HG02759 (cell line): ENCODE measurements around the gene KCNC2.
"Not testable (repeated sequence)": the region's sequence is repeated elsewhere in the genome, so short reads cannot be mapped to it uniquely, and the experiment has no call there.

ENCODE experiments used
- ATAC-seq: cut with Tn5 transposase; IDR thresholded peaks from one replicate; pipeline ENCODE4 v1.9.1; 2021; ENCODE audit warnings: mild to moderate bottlenecking, moderate library complexity; ENCODE audit not compliant: unreplicated experiment

Gene KCNC2

GRCh38 chr12:75209812-75210138, at the start of gene KCNC2:
Gene KCNC2, minus strand, starts transcription at chr12:75209839.
- no peak for ATAC-seq

GRCh38 chr12:75259143-75259542, 49.5 kb upstream of the KCNC2 start:
- ATAC-seq: no peak

GRCh38 chr12:75257510-75257909, 47.9 kb upstream of the KCNC2 start:
- ATAC-seq: no peak

DNA sequence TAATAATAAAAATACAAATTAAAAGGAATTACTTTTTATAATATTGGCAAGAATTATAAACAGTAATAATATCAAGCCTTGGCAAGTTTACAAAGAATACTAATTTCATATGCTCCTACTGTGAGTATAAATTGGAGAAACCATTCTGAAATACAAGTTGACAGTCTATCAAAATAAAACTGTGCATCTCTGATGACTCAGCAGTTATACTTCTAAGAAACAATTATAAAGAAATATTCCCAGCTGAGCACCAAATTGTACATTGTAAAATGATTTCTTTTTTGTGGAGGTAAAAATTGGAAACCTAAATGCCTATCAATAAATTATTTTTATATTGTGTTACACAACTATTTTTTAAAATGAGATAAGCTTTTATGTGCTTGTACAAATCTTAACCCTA, 35.5 kb upstream of the KCNC2 start:
- no peak for ATAC-seq

DNA sequence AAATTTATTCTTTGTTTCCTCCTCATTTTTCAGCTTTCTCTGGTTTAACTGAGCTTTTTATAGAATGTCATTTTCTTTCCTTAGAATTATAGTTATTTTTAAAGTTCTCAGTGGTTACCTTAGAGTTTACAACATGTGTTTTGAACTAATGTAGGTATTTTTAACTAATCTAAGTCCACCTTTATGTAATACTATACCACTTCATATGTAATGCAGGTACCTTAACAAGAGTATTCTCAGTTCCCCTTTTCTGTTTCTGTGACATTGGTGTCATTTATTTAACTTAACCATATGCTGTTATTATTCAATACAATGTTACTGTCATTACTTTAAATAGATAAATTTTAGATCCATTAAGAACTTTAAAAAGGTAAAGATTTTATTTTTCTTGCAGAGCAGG, 30.3 kb upstream of the KCNC2 start:
- ATAC-seq: no peak

DNA sequence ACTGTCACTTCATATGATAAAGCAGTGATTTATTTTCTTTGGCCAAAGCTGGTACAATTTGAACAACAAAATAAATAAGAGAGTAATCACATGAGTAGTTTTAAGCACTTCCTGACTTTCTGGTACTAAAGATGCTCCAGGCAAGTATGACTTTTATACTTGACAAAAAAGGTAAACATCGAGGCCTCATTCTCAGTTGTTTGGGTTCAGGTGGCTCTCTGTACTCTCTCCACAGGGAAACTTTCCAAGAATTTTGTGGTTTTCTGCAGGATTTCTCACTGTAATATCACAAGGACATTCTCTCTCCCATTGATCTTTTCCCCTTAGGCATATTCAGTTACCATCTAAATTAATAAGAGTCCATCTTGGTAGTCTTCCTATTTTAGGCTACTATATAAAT, 26.6 kb upstream of the KCNC2 start:
- no peak for ATAC-seq

DNA sequence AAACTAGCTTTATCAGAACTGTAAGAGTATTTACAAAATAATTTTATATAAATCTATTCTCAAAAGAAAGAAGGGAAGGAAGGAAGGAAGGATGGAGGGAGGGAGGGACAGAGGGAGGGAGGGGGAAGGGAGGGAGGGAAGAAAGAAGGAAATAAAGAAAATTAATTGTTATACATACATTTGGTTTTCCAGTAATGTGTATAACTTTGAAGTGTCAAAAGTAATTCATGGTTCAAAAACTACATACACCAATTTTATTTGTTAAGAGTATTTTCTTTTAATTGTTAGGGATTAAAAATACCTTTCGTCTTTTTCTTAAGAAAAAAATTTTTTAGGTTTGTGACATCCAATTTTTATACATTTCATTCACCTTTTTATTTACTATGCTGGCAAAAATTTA, 17.5 kb upstream of the KCNC2 start:
- no peak for ATAC-seq

GRCh38 chr12:75212072-75212471, 2.4 kb upstream of the KCNC2 start:
- no peak for ATAC-seq

GRCh38 chr12:75208856-75209811, 505 bp downstream of the KCNC2 start:
- ATAC-seq: no peak

- ATAC-seq: no peak
Observed at GRCh38 chr12:75207338-75208083, 2.1 kb downstream of the KCNC2 start.

DNA sequence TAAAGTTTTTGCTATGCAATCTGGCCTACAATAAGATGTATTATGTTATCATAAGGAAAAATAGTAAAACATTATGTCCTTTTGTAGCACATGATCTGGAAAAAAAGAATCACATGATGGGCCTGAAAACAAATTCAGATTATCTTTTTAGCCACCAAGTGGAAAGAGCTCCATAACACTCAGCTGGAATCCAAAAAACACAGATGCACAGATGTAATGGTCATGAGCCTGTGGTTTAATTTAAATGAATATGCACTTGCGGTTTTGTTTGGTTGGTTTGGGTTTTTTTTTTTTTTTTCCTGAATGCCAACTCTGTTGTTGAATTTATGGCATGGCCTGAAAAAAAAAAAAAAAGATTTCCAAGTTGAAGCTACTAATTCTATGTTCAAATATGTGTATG, 4.1 kb downstream of the KCNC2 start:
- ATAC-seq: no peak

- no peak for ATAC-seq
Observed at GRCh38 chr12:75196865-75197264, 12.8 kb downstream of the KCNC2 start.

DNA sequence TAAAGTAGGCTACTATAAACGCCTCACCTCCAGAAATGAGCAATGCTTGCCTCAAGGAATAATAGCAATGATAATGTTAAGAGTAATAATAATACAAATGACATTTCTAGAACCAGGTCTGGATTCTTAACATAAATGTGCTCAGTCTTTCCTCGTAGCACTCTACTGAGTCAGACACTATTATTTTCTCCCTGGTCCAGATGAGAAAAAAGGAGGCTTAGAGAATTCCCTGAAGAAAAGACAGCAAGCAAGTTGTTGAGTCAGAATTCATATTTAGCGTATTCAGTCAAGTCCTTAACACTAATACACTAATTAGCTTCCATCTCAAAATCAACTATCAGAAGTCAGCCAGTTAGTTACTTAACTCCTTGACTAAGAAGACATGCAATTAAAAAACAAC, 13.2 kb downstream of the KCNC2 start:
- ATAC-seq: no peak

- ATAC-seq: no peak
Observed at GRCh38 chr12:75194250-75194649, 15.4 kb downstream of the KCNC2 start.

- ATAC-seq: no peak
Observed at GRCh38 chr12:75192196-75192595, 17.4 kb downstream of the KCNC2 start.

DNA sequence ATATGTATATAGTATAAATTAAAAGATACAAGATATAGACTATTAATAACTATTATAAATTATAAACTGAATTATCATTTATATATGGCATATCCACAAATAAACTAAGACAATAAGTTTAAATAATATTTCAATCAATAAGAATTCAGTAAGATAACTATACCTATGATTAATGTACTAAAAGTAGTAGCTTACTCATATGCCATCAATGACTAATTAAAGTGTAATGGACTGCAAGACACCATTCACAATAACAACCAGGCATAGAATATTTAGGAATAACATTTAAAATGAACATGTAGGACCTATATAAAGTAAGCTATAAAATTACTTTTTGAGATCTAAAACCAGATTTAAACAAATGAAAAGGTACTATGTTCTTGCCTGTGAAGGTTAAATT, 18.8 kb downstream of the KCNC2 start:
- no peak for ATAC-seq

GRCh38 chr12:75185881-75186280, 23.8 kb downstream of the KCNC2 start:
- ATAC-seq: not testable (repeated sequence)

DNA sequence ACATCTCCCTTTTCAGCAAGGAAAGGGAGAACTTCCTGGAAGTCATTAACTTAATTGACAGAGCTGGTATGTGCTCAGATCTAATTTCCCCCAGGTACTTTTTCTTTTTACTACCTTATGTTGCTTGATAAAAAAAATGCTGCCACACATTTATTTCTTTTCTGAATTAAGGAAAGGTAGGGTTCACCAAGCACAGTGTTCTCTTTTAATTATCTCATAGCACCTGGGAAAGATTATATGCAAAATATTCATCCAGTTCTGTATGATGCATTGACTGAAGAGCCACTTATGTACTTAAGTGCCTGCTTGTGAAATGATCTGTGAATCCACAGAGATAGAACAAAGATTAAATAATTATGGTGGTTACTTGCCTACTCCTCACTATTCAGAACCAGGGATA, 25.1 kb downstream of the KCNC2 start:
- no peak for ATAC-seq

DNA sequence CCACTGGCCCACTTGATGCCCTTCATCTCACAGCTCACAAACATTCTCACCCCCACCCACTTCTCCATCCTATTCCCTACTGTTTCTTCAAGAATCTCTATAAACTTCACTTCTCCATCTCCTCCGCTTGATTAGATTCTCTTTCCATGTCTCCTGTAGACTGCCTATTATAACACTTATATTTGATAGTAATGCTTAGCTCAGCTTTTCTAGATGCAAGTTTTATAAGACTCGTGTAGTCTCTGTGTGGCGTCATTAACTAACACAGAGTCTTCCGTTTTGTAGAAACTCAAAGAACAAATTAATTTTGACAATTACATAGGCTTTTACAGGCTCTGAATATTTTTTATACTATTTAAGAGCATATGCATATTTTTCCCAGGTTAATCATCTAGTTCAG, 25.7 kb downstream of the KCNC2 start:
- ATAC-seq: no peak

- ATAC-seq: peak; percentile 73
Observed at GRCh38 chr12:75177997-75178396, 31.6 kb downstream of the KCNC2 start.

GRCh38 chr12:75172611-75173010, 37.0 kb downstream of the KCNC2 start:
- no peak for ATAC-seq

GRCh38 chr12:75170640-75171185, 38.9 kb downstream of the KCNC2 start:
- peak; percentile 57 for ATAC-seq
